MM.1S (cell line): Measurements from ENCODE around the gene GSG1L.
A peak's percentile ranks its signal among the peaks of the same experiment; 100 is the strongest.

Experiments
- DNase-seq: peaks from one replicate; pipeline ENCODE4 v3.0.0-alpha.2; 2015
- H2AFZ ChIP-seq: fragments of 300-600 bp; sonication (generic); 2 replicates; pipeline ENCODE4 v1.6.0; 2016; ENCODE audit warnings: antibody characterized with exemption, low read length
- H3F3A ChIP-seq: fragments of 300-600 bp; sonication (generic); 2 replicates; pipeline ENCODE4 v1.6.1; 2016; ENCODE audit warnings: mild to moderate bottlenecking, antibody characterized with exemption, low read length, moderate library complexity, mixed read lengths; ENCODE audit not compliant: insufficient read depth
- H3K27ac ChIP-seq: fragments of 300-600 bp; sonication (generic); 2 replicates; pipeline ENCODE4 v1.5.1; 2016; ENCODE audit warnings: mild to moderate bottlenecking, low read length
- H3K27me3 ChIP-seq: fragments of 300-600 bp; sonication (generic); replicated peaks from 2 replicates; pipeline ENCODE4 v1.6.0; 2016; ENCODE audit warnings: low read length; ENCODE audit not compliant: insufficient read depth
- H3K36me3 ChIP-seq: fragments of 300-600 bp; sonication (generic); replicated peaks from 2 replicates; pipeline ENCODE4 v1.6.1; 2016; ENCODE audit warnings: mild to moderate bottlenecking, low read length, mixed read lengths; ENCODE audit not compliant: insufficient read depth
- H3K4me1 ChIP-seq: fragments of 300-600 bp; sonication (generic); 2 replicates; pipeline ENCODE4 v1.6.1; 2016; ENCODE audit warnings: low read length, mixed read lengths
- H3K4me2 ChIP-seq: fragments of 300-600 bp; sonication (generic); 2 replicates; pipeline ENCODE4 v1.6.0; 2016; ENCODE audit warnings: low read depth, low read length
- H3K4me3 ChIP-seq: fragments of 300-600 bp; sonication (generic); 2 replicates; pipeline ENCODE4 v1.5.1; 2016; ENCODE audit warnings: low read length, mixed read lengths
- H3K79me2 ChIP-seq: fragments of 300-600 bp; sonication (generic); 2 replicates; pipeline ENCODE4 v1.6.1; 2016; ENCODE audit warnings: mixed run types, low read length, mixed read lengths
- H3K9ac ChIP-seq: fragments of 300-600 bp; sonication (generic); 2 replicates; pipeline ENCODE4 v1.6.1; 2016; ENCODE audit warnings: low read length, mixed read lengths
- H3K9me2 ChIP-seq: fragments of 300-600 bp; sonication (generic); replicated peaks from 2 replicates; pipeline ENCODE4 v1.6.1; 2016; ENCODE audit warnings: mild to moderate bottlenecking, low read length, mixed read lengths; ENCODE audit not compliant: insufficient read depth
- H3K9me3 ChIP-seq: fragments of 300-600 bp; sonication (generic); replicated peaks from 2 replicates; pipeline ENCODE4 v1.6.1; 2016; ENCODE audit warnings: mild to moderate bottlenecking, low read length, mixed read lengths; ENCODE audit not compliant: insufficient read depth
- H4K20me1 ChIP-seq: fragments of 300-600 bp; sonication (generic); 2 replicates; pipeline ENCODE4 v1.6.1; 2016; ENCODE audit warnings: mild to moderate bottlenecking, low read length, moderate library complexity, mixed read lengths; ENCODE audit not compliant: insufficient read depth
- CTCF ChIP-seq: fragments of 300-600 bp; sonication (generic); IDR thresholded peaks from 2 replicates; pipeline ENCODE4 v1.5.1; 2016; ENCODE audit warnings: antibody characterized with exemption, low read length, mixed read lengths
- EZH2 ChIP-seq: fragments of 300-600 bp; sonication (generic); optimal IDR thresholded peaks from 2 replicates; pipeline ENCODE3; 2017; ENCODE audit warnings: low read depth, mild to moderate bottlenecking, antibody characterized with exemption, low read length, mixed read lengths
- EZH2phosphoT487 ChIP-seq: fragments of 300-600 bp; sonication (generic); IDR thresholded peaks from 2 replicates; pipeline ENCODE4 v1.6.1; 2018; ENCODE audit warnings: antibody characterized with exemption, low read length

Gene GSG1L

GRCh38 chr16:28091656-28092055 is 28.1 kb upstream of the GSG1L start:
- no peaks in the 10 kb centered on the region for H3K9me2 ChIP-seq
- no peak overlapping the region for H3K9ac ChIP-seq
- H3K27me3 ChIP-seq = no peaks in the 10 kb centered on the region
- no peaks in the 10 kb centered on the region for H4K20me1 ChIP-seq
- H3K4me2 ChIP-seq = no peak overlapping the region
- H3K9me3 ChIP-seq = no peaks in the 10 kb centered on the region
- H3K4me1 ChIP-seq = no peaks in the 10 kb centered on the region
- H2AFZ ChIP-seq = no peak overlapping the region
- no peaks in the 10 kb centered on the region; the same call in 1 of the 2 replicates for H3F3A ChIP-seq
- no peak overlapping the region for H3K27ac ChIP-seq
- no peak for DNase-seq
- H3K79me2 ChIP-seq = no peaks in the 10 kb centered on the region
- no peaks in the 10 kb centered on the region for H3K36me3 ChIP-seq
- H3K4me3 ChIP-seq = no peak overlapping the region
- TF ChIP-seq CTCF = no peak

- Histone ChIP-seq H3K4me2 (no peak overlapping the region), H3K4me3 (no peak overlapping the region), H3K9me2 (no peaks in the 10 kb centered on the region), H4K20me1 (no peaks in the 10 kb centered on the region), H3K9ac (no peak overlapping the region), H3K9me3 (no peaks in the 10 kb centered on the region), H3K36me3 (no peaks in the 10 kb centered on the region), H3F3A (no peaks in the 10 kb centered on the region; the same call in 1 of the 2 replicates), H3K4me1 (no peaks in the 10 kb centered on the region), H3K27ac (no peak overlapping the region), H3K79me2 (no peaks in the 10 kb centered on the region), H3K27me3 (no peaks in the 10 kb centered on the region), H2AFZ (no peak overlapping the region)
- TF ChIP-seq EZH2phosphoT487 (no peak), CTCF (peak; percentile 10; the same call in 1 of the 2 replicates)
- no peak for DNase-seq
Observed at GRCh38 chr16:28090646-28091377, 27.3 kb upstream of the GSG1L start.

GRCh38 chr16:28089992-28090365 is 26.5 kb upstream of the GSG1L start:
- H3K9ac ChIP-seq = no peak overlapping the region
- H3K36me3 ChIP-seq = no peaks in the 10 kb centered on the region
- no peaks in the 10 kb centered on the region for H3K4me1 ChIP-seq
- no peak overlapping the region for H3K4me3 ChIP-seq
- H3K9me3 ChIP-seq = no peaks in the 10 kb centered on the region
- H3K4me2 ChIP-seq = no peak overlapping the region
- no peaks in the 10 kb centered on the region; the same call in 1 of the 2 replicates for H3F3A ChIP-seq
- H4K20me1 ChIP-seq = no peaks in the 10 kb centered on the region
- no peak for DNase-seq
- no peak for TF ChIP-seq EZH2
- TF ChIP-seq EZH2phosphoT487 = no peak
- TF ChIP-seq CTCF = no peak
- H3K79me2 ChIP-seq = no peaks in the 10 kb centered on the region
- H2AFZ ChIP-seq = no peak overlapping the region
- H3K9me2 ChIP-seq = no peaks in the 10 kb centered on the region
- no peak overlapping the region for H3K27ac ChIP-seq
- no peaks in the 10 kb centered on the region for H3K27me3 ChIP-seq
